GM19452 (cell line): Measurements from ENCODE around the gene FOSL2.
A peak's percentile ranks its signal among the peaks of the same experiment; 100 is the strongest.

Experiments used
- ATAC-seq: cut with Tn5 transposase; IDR thresholded peaks from one replicate; pipeline ENCODE4 v1.9.1; 2021; ENCODE audit not compliant: unreplicated experiment

The FOSL2 gene

DNA sequence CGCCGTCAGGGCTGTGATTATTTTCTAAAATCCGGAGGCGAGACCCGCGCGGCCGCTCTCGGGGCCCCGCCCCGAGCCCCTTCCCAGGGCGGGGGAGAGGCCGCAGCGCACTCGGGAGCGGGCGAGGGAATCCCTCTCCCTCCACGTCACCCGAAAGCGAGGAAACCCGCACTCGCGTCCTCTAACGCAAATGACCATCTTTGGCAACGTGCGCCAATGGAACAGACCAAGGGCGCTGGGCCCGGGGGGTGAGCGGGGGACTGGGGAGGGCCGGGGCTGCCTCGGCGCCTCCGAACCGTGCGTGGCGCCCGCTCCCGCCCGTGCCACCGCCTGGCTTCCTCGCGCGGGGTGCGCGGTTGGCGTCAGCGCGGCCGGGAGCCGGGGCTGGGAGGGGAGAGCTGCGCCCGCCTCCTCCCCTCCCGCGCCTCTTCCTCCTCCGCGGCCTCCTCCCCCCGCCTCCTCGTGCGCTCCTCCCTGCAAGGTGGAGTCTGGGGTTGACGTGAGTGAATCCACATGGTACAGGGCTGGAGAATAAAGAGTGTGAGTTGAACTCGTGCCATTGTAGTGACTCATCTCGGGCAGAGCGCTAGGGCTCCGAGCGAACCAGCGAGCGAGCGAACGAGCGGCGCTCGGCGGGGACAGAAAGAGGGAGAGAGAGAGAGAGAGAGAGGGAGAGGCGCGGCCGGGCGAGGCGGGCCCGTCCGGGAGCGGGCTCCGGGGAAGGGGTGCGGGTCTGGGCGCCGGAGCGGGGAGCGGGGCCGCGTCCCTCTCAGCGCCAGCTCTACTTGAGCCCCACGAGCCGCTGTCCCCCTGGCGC is at the start of gene FOSL2:
FOSL2 (plus strand) TSS at position 562 of the 817 bp plus-strand sequence. CDS start 863 bp downstream, outside the sequence.
- peak; percentile 76 for ATAC-seq

GRCh38 chr2:28343184-28343942 is 49.3 kb upstream of the FOSL2 start:
- ATAC-seq, result no peak

DNA sequence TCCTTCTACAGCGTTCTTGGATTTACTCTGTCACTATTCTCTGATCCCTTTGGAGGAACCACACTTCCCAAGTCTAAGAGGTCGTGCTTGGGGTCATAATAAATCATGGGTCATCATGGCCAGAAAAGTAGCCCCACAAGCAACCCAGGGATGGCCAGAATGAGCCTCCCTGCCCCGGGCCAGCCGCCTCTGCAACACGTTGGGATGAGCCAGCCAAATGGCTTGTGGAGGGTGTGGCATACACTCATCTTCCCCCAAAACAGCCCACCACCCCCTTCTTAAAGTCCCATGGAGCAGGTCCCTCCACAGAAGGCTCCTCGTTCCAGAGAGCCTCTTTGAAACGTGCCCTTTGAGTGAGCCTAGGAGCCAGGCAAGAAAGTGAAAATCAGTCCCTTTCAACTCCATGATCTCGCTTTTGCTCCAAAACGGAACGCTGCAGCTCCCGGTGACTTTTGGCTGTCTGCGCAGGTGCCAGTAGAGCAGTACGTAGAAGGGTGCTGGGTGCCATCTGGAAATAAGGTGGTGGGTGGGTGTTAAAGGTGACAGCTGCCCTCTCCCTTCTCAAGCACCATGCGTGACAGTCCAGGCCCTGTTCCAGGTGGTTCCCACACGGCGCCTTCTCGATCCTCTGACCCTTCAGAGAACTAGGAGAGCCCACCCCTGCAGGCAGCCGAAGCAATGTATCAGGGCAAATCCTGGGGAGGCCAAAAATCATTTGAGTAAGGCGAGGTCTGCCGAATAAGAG is 48.5 kb upstream of the FOSL2 start:
- no peak for ATAC-seq

GRCh38 chr2:28344756-28345373 is 47.8 kb upstream of the FOSL2 start:
- no peak for ATAC-seq

DNA sequence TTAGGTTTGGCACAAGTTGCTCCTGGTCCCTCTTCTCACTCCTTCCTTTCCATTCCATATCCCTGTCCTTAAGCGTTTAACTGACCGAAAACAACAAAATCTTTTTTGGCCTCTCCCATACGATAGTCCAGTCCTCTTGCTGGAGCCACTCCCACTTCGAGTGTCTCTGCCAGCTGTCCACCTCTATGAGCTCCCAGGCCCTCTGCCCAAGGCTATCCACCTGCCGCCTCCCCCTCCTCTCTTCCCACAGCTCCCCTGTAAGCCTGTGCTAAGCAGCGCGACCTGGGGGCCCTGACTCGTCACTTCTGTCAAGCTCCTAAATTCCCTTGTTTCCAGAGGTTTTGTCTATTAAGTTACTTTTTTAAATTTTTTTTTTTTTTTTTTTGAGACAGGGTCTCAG is 47.0 kb upstream of the FOSL2 start:
- ATAC-seq, result no peak

- ATAC-seq, result no peak
These were observed 46.1 kb upstream of the FOSL2 start for GRCh38 chr2:28346587-28346986.

GRCh38 chr2:28347193-28347592 is 45.5 kb upstream of the FOSL2 start:
- ATAC-seq, result no peak

- no peak for ATAC-seq
These were observed 45.1 kb upstream of the FOSL2 start for GRCh38 chr2:28347596-28347995.

DNA sequence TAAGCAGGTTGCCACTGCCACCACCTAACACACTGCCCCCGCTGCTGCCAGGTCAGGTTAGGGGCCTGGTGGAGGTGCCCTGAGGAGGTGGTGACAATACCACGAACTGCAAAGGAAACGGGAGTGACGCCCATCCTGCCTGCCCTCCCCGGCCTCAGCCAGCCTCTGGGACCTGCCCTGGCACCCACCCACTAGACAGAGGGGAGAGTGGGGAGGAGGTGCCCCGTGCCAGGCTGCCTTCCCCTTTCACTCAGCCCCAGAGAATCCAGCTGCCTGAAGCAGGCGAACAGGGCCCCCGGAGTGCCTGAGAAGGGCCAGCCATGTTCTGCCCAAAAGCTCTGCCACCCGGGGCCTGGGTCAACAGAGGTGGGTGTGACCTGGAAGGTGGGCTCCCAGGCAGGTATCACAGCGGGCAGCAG is 44.5 kb upstream of the FOSL2 start:
- ATAC-seq, result no peak

DNA sequence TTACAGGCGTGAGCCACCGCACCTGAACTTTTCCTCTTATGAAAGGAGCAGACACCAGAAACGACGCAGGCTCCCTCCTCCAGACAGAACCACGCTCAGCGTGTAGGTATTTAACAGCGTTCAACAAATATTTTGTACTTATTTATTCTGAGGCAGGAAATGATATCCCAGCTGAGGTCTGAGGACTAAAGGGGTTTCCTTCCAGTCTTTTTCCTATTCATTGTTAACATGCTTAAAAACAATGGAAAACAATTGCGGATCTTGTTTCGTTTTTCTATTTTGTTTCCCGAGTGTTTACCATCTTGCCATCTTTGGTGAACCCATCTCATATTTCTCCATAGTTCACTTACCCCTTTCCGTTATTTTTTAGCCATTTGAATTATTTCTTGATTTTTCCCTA is 43.7 kb upstream of the FOSL2 start:
- ATAC-seq, result no peak

DNA sequence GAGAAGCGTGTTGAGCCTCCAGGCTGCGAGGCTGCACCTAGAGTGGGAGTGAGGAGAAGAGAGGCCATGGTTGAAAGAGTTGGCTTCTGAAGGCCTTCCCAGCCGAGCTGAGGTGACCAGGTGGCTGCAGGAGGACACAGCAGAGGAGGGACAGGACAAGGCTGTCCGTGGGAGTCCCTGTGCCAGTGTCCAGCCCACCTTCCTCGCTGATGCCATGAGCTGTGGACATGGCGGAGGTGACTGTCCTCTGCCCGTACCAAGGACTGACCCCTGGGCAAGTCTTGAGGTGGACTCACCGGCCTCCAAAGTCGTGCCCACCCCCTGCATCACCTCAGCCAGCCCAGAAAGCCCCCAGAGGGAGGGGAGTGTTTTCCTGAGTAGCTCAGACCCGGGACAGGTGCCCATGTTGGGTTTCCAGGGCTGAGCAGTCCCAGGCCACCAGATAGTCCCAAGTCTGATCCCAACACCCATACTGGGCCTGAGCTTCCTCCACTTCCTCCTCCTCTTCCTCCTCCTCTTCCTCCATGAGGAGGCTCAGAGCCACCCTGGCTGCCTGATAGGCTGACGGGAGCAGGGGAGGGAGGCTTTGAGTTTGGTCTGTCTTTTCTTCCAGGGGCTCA is 43.0 kb upstream of the FOSL2 start:
- ATAC-seq, result no peak

GRCh38 chr2:28350196-28350595 is 42.5 kb upstream of the FOSL2 start:
- no peak for ATAC-seq

- ATAC-seq, result no peak
These were observed 41.8 kb upstream of the FOSL2 start for GRCh38 chr2:28350791-28351285.

DNA sequence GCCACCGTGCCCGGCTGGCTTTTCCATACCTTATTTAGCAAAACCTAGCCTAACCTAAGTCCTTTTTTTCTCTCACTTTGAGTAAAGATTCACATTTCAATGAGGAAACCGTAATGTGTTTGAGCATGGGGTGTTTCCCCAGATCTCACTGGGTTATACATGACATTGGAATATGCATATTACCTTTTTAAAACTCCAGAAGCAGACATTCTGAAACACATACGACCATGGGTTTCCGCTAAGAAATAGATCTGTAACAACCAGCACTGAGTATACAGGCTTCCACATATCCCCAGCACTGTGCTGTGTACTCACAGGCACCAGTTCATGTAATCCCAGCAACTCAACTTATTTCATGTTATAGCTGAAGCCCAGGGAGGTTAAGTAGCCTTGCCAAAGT is 41.0 kb upstream of the FOSL2 start:
- ATAC-seq, result no peak

DNA sequence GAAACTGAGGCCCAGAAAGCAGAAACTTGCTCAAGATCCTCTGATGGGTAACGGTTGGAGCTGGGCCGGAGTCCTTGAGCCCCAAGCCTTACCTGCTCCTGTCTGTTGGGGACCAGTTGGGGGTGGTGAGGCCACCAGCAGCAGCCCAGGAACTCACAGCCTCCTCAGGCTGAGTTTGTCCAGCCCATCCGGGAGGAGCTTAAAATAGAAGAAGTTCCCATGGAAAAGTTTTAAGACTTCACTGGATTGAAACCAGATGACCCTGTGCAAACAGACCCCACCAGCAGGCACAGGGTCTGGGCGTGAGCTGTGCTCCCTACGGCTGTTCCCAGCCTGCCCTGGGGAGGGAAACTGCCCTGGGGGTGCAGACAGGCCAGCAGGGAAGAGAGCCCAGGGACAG is 40.6 kb upstream of the FOSL2 start:
- no peak for ATAC-seq

- ATAC-seq, result no peak
These were observed 40.0 kb upstream of the FOSL2 start for GRCh38 chr2:28352610-28353195.

DNA sequence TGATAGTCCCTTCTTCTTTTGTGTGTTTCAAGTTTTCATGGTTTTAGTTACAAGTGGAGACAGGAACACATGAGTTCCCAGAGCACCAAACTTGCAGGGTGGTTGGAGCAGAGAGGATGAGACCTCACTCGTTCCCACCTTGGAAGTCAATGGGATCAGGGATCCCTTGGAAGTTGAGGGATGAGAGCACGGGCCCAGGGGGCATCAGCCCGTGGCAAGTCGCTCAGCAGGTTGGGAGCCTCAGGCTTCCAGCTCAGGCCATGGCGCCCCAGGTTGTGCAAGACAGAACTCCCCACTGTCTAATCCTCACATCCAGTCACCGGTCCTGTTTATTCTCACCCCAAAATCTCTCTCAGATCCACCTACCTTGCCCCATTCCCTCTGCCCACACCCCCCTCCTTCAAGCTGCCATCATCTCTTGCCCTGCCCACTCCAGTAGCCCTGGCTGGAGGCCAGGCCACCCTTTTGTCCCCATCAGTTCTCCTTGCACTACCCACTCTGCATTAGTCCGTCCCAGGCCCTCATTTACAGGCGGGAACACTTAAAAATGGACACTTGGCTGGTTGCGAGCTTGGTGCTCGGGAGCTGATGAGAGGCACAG is 37.6 kb upstream of the FOSL2 start:
- ATAC-seq, result no peak

DNA sequence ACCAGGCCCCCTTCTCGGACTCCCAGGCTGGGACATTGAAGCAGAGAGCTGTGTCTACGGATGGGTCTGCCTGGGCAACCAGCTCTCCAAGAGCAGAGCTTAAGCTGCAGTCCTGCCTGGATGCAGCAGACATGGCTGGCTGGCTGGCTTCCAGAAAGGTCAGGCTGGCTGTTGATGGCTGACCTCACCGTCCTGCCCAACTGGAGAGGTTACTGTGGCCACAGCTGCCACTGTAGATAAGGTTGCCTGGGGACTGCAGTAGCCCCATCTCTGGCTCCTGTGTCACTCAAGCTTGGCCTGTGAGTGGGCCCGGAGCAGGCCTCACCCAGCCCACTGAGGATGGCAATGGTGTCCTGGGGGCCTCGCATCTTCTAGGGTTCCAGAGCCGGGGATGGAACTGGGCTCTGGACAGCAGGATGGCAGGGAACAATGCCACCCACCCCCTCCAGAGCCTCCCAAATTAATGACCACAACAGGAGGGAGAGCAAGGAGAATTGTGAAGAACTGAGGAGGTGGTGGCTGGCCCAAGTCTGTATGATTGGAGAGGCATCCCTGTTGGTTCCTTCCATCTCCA is 37.0 kb upstream of the FOSL2 start:
- ATAC-seq, result no peak
